ENCODE data around the gene DOK6. TPM values are rescaled to one million over a fixed set of nuclear protein-coding genes. Genes with fewer than 3 reads are reported as not detected.
"Not testable (repeated sequence)": the region's sequence is repeated elsewhere in the genome, so short reads cannot be mapped to it uniquely, and the experiment has no call there.

The DOK6 gene
- total RNA-seq, 1 donor, result 3.6 TPM

DNA sequence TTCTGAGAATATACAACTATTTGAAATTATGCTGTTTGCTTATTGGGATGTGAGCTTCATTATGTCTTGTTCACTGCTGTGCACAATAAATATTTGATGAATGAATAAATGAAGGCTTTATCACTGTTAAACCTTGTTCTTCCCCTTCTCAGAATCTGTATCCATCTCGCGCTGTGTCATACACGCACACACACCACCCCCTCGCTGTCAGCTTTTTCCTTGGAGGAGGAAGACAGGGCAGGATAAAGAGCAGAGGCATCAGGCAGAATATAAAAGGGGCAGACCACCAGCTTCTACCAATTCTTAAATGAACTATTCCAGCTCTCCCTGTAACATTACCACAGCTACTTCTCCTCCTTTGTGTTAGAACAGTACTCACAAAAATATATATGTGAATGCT lies 472.0 kb downstream of the DOK6 start:
- TF ChIP-seq, protein P1, sequence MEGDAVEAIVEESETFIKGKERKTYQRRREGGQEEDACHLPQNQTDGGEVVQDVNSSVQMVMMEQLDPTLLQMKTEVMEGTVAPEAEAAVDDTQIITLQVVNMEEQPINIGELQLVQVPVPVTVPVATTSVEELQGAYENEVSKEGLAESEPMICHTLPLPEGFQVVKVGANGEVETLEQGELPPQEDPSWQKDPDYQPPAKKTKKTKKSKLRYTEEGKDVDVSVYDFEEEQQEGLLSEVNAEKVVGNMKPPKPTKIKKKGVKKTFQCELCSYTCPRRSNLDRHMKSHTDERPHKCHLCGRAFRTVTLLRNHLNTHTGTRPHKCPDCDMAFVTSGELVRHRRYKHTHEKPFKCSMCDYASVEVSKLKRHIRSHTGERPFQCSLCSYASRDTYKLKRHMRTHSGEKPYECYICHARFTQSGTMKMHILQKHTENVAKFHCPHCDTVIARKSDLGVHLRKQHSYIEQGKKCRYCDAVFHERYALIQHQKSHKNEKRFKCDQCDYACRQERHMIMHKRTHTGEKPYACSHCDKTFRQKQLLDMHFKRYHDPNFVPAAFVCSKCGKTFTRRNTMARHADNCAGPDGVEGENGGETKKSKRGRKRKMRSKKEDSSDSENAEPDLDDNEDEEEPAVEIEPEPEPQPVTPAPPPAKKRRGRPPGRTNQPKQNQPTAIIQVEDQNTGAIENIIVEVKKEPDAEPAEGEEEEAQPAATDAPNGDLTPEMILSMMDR (IDR thresholded peaks at IDR 0.05; ENCODE audit: extremely low read depth, low read depth, low read length), result no peak
- no peak overlapping the region for H3K27ac ChIP-seq (ENCODE audit: low read depth, low read length)
- no peaks in the 10 kb centered on the region for H4K20me1 ChIP-seq (ENCODE audit: insufficient read depth, low read length)
- DNase-seq (ENCODE audit: insufficient read length, low spot score, missing footprints), result no peak
- no peak overlapping the region for H2AFZ ChIP-seq (ENCODE audit: low read length)
- H3K79me2 ChIP-seq (ENCODE audit: insufficient read depth, low read length), result no peaks in the 10 kb centered on the region
- H3K27me3 ChIP-seq (ENCODE audit: insufficient read depth, low read length), result no peaks in the 10 kb centered on the region
- H3K9me3 ChIP-seq (ENCODE audit: low read depth, low read length), result no peaks in the 10 kb centered on the region
- no peak overlapping the region for H3K4me3 ChIP-seq (ENCODE audit: insufficient read depth, low read length)
- H3K4me2 ChIP-seq (ENCODE audit: insufficient read depth, low read length), result no peak overlapping the region
- H3K36me3 ChIP-seq (ENCODE audit: insufficient read depth, low read length), result no peaks in the 10 kb centered on the region
- H3K4me1 ChIP-seq (ENCODE audit: insufficient read depth, low read length), result no peaks in the 10 kb centered on the region

DNA sequence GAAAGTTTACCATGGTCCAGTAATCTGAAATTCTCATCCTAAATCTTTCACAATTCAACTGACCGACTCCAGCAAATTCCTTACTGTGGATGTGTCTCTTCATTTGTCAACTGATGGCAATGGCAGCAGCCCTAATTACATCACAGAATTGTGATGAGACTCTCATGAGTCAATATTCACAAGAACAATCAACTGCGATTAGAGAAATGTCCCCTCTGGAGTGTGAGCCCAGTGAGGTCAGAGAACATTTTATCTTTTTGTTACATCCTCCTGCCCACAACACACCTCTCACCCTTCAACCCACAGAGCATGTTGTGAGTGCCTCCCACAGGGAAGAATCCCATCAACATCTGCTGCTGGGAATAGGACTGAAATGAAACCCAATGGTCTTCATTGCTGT lies 473.4 kb downstream of the DOK6 start:
- no peak overlapping the region for H3K27ac ChIP-seq (ENCODE audit: low read depth, low read length)
- H3K4me1 ChIP-seq (ENCODE audit: insufficient read depth, low read length), result no peaks in the 10 kb centered on the region
- H3K36me3 ChIP-seq (ENCODE audit: insufficient read depth, low read length), result no peaks in the 10 kb centered on the region
- H3K79me2 ChIP-seq (ENCODE audit: insufficient read depth, low read length), result no peaks in the 10 kb centered on the region
- H3K4me3 ChIP-seq (ENCODE audit: insufficient read depth, low read length), result no peak overlapping the region
- H3K9me3 ChIP-seq (ENCODE audit: low read depth, low read length), result no peaks in the 10 kb centered on the region
- no peaks in the 10 kb centered on the region for H4K20me1 ChIP-seq (ENCODE audit: insufficient read depth, low read length)
- DNase-seq (ENCODE audit: insufficient read length, low spot score, missing footprints), result no peak
- TF ChIP-seq, protein P1 (IDR thresholded peaks at IDR 0.05; ENCODE audit: extremely low read depth, low read depth, low read length), result no peak
- H3K27me3 ChIP-seq (ENCODE audit: insufficient read depth, low read length), result no peaks in the 10 kb centered on the region
- peak overlapping the region; percentile 6 for H2AFZ ChIP-seq (ENCODE audit: low read length)
- no peak overlapping the region for H3K4me2 ChIP-seq (ENCODE audit: insufficient read depth, low read length)

DNA sequence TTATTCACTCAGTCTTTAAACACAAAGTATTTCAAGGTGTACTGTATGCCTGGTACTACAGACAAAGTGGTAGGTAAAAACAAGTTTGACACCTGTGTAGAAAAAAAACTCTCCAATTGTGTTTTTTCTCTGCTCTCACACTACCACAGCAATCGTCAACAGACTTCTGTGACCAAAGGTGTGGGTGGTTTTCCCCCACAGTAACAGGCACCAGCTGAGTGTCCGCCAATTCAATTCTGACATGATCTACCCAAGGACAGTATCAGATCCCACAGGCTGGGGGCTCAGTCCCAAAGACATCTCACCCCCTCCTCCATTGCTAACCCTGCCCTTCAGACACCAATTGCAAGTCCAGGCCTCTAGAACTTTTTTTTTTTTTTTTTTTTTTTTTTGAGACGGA lies 475.8 kb downstream of the DOK6 start:
- Histone ChIP-seq H3K9me3 (ENCODE audit: low read depth, low read length) (no peaks in the 10 kb centered on the region), H3K4me2 (ENCODE audit: insufficient read depth, low read length) (no peak overlapping the region), H3K4me1 (ENCODE audit: insufficient read depth, low read length) (no peaks in the 10 kb centered on the region), H4K20me1 (ENCODE audit: insufficient read depth, low read length) (no peaks in the 10 kb centered on the region), H2AFZ (ENCODE audit: low read length) (no peak overlapping the region), H3K27ac (ENCODE audit: low read depth, low read length) (no peak overlapping the region), H3K36me3 (ENCODE audit: insufficient read depth, low read length) (no peaks in the 10 kb centered on the region), H3K79me2 (ENCODE audit: insufficient read depth, low read length) (no peaks in the 10 kb centered on the region), H3K27me3 (ENCODE audit: insufficient read depth, low read length) (no peaks in the 10 kb centered on the region), H3K4me3 (ENCODE audit: insufficient read depth, low read length) (no peak overlapping the region)
- DNase-seq (ENCODE audit: insufficient read length, low spot score, missing footprints), result no peak
- TF ChIP-seq, protein P1 (IDR thresholded peaks at IDR 0.05; ENCODE audit: extremely low read depth, low read depth, low read length), result no peak

DNA sequence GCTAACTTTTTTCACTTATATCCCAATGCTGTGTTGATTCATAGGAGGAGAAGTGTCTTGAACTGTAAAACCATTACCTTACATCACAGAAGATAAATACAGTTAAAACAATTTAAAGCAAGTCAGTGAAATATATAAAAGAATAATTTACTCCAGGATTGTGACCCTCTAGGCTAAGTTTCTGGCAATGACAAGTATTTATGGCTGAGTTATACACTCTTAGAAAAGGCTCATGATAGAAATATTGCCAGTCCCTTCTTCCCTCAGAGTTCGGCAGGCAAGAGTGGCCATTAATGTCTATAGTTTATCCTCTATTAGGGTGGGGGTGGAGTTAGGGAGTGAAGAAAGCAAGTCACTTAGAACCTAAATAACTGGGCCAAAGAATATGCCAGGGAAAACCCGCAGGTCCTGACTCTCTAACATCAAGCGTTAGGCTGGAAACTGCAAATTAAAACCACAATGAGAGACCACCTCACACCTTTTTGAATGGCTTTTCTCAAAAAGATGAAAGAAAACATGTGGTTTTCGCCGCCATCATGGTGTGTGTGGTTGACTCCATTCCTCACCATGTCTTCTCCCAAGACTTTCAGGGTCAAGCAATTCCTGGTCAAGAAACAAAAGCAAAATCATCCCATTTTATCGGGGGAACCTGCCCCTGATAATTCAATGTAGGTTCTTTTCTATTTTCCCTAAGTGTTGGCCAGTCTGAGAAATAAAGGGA lies 477.7 kb downstream of the DOK6 start:
- H3K4me3 ChIP-seq (ENCODE audit: insufficient read depth, low read length), result no peak overlapping the region
- no peaks in the 10 kb centered on the region for H3K9me3 ChIP-seq (ENCODE audit: low read depth, low read length)
- H4K20me1 ChIP-seq (ENCODE audit: insufficient read depth, low read length), result no peaks in the 10 kb centered on the region
- H2AFZ ChIP-seq (ENCODE audit: low read length), result no peak overlapping the region
- no peak overlapping the region for H3K27ac ChIP-seq (ENCODE audit: low read depth, low read length)
- peaks cover 4% of the 10 kb centered on the region for H3K4me1 ChIP-seq (ENCODE audit: insufficient read depth, low read length)
- no peak overlapping the region for H3K4me2 ChIP-seq (ENCODE audit: insufficient read depth, low read length)
- no peaks in the 10 kb centered on the region for H3K27me3 ChIP-seq (ENCODE audit: insufficient read depth, low read length)
- H3K79me2 ChIP-seq (ENCODE audit: insufficient read depth, low read length), result no peaks in the 10 kb centered on the region
- TF ChIP-seq, protein P1 (IDR thresholded peaks at IDR 0.05; ENCODE audit: extremely low read depth, low read depth, low read length), result no peak
- DNase-seq (ENCODE audit: insufficient read length, low spot score, missing footprints), result no peak
- no peaks in the 10 kb centered on the region for H3K36me3 ChIP-seq (ENCODE audit: insufficient read depth, low read length)

DNA sequence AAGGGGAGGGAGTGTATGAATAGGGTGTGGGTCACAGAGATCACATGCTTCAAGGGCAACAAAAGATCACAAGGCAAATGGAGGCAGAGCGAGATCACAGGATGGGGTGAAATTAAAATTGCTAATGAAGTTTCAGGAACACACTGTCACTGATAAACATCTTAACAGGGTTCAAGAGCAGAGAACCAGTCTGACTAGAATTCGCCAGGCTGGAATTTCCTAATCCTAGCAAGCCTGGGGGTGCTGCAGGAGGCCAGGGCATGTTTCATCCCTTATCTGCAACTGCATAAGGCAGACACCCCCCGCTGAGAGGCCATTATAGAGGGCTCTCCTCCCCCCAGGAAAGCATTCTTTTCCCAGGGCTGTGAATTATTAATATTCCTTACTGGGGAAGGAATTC lies 478.4 kb downstream of the DOK6 start:
- not testable (repeated sequence) for H3K9me3 ChIP-seq (ENCODE audit: low read depth, low read length); H3K4me2 ChIP-seq (ENCODE audit: insufficient read depth, low read length); H3K4me3 ChIP-seq (ENCODE audit: insufficient read depth, low read length); H3K27ac ChIP-seq (ENCODE audit: low read depth, low read length); H4K20me1 ChIP-seq (ENCODE audit: insufficient read depth, low read length); H2AFZ ChIP-seq (ENCODE audit: low read length); H3K4me1 ChIP-seq (ENCODE audit: insufficient read depth, low read length); H3K27me3 ChIP-seq (ENCODE audit: insufficient read depth, low read length); DNase-seq (ENCODE audit: insufficient read length, low spot score, missing footprints); H3K79me2 ChIP-seq (ENCODE audit: insufficient read depth, low read length); H3K36me3 ChIP-seq (ENCODE audit: insufficient read depth, low read length)

Data from osteoblast (primary cell).